ENCODE measurements around the gene URB2. TPM values are rescaled to one million over a fixed set of nuclear protein-coding genes. Genes with fewer than 3 reads are reported as not detected.
"Not testable (repeated sequence)": the region's sequence is repeated elsewhere in the genome, so short reads cannot be mapped to it uniquely, and the experiment has no call there.

Gene URB2
- total RNA-seq, 2 donors from 2014 or later: 18.6 to 20.3 TPM

- DNase-seq: no peak
- H3K36me3 ChIP-seq (ENCODE audit: control insufficient read depth, insufficient read depth, low read length): no peaks in the 10 kb centered on the region
- H3K4me3 Mint-ChIP-seq: no peak overlapping the region
- H3K27ac ChIP-seq (ENCODE audit: low read depth, low read length): no peak overlapping the region
- no peaks in the 10 kb centered on the region for H3K36me3 Mint-ChIP-seq (ENCODE audit: low read depth)
- H3K27me3 ChIP-seq (ENCODE audit: control insufficient read depth, insufficient read depth, low read length, poor library complexity, severe bottlenecking): no peaks in the 10 kb centered on the region
- H3K9ac ChIP-seq (ENCODE audit: extremely low read depth, low read length, poor library complexity, severe bottlenecking): no peak overlapping the region
- H3K9me3 Mint-ChIP-seq: peaks cover 6% of the 10 kb centered on the region
- H3K9me3 ChIP-seq (ENCODE audit: control insufficient read depth, low read length): no peaks in the 10 kb centered on the region
- no peak overlapping the region for H3K27ac Mint-ChIP-seq
- TF ChIP-seq CTCF (conservative IDR thresholded peaks at IDR 0.05): no peak
- WGBS, 2 experiments (ENCODE audit: insufficient coverage in 1 of 2, insufficient read length in 1 of 2): 96 to 100% methylated on average over 1 to 7 of the region's 7 CpGs
- no peaks in the 10 kb centered on the region for H3K27me3 Mint-ChIP-seq (ENCODE audit: insufficient read depth)
- H3K4me3 ChIP-seq (ENCODE audit: low read length): no peak overlapping the region
- H3K4me1 ChIP-seq (ENCODE audit: control insufficient read depth, insufficient read depth, low read length): no peaks in the 10 kb centered on the region
- peaks cover 21% of the 10 kb centered on the region for H3K4me1 Mint-ChIP-seq
Observed at GRCh38 chr1:229699613-229700267, 73.7 kb downstream of the URB2 start.

- TF ChIP-seq CTCF (conservative IDR thresholded peaks at IDR 0.05): no peak
- H3K4me1 Mint-ChIP-seq: no peaks in the 10 kb centered on the region
Observed at GRCh38 chr1:229704157-229704556, 78.1 kb downstream of the URB2 start.

GRCh38 chr1:229705152-229705551, 79.1 kb downstream of the URB2 start:
- not testable (repeated sequence) for H3K4me3 Mint-ChIP-seq; H3K27ac ChIP-seq (ENCODE audit: low read depth, low read length); H3K4me1 ChIP-seq (ENCODE audit: control insufficient read depth, insufficient read depth, low read length); H3K36me3 Mint-ChIP-seq (ENCODE audit: low read depth); H3K4me1 Mint-ChIP-seq; H3K9ac ChIP-seq (ENCODE audit: extremely low read depth, low read length, poor library complexity, severe bottlenecking); H3K27me3 Mint-ChIP-seq (ENCODE audit: insufficient read depth); DNase-seq; H3K27me3 ChIP-seq (ENCODE audit: control insufficient read depth, insufficient read depth, low read length, poor library complexity, severe bottlenecking); H3K4me3 ChIP-seq (ENCODE audit: low read length); H3K9me3 ChIP-seq (ENCODE audit: control insufficient read depth, low read length); H3K36me3 ChIP-seq (ENCODE audit: control insufficient read depth, insufficient read depth, low read length); H3K27ac Mint-ChIP-seq
- WGBS, 2 experiments (ENCODE audit: insufficient coverage in 1 of 2, insufficient read length in 1 of 2): 88 to 93% methylated on average over 2 of the region's 2 CpGs
- peaks cover 36% of the 10 kb centered on the region for H3K9me3 Mint-ChIP-seq

More at GRCh38 chr1:229704157-229704556, 78.1 kb downstream of the URB2 start:
- 91% methylated on average over 2 of the region's 2 CpGs; no CpG with 5 or more reads in 1 of the 2 experiments for WGBS, 2 experiments (ENCODE audit: insufficient coverage in 1 of 2, insufficient read length in 1 of 2)
- Histone ChIP-seq H3K4me1 (ENCODE audit: control insufficient read depth, insufficient read depth, low read length) (no peaks in the 10 kb centered on the region), H3K9ac (ENCODE audit: extremely low read depth, low read length, poor library complexity, severe bottlenecking) (no peak overlapping the region), H3K36me3 (ENCODE audit: control insufficient read depth, insufficient read depth, low read length) (no peaks in the 10 kb centered on the region), H3K27me3 (ENCODE audit: control insufficient read depth, insufficient read depth, low read length, poor library complexity, severe bottlenecking) (no peaks in the 10 kb centered on the region), H3K27ac (ENCODE audit: low read depth, low read length) (no peak overlapping the region), H3K4me3 (ENCODE audit: low read length) (no peak overlapping the region), H3K9me3 (ENCODE audit: control insufficient read depth, low read length) (peaks cover 5% of the 10 kb centered on the region)
- H3K4me3 Mint-ChIP-seq: no peak overlapping the region
- H3K27me3 Mint-ChIP-seq (ENCODE audit: insufficient read depth): no peaks in the 10 kb centered on the region
- no peak overlapping the region for H3K27ac Mint-ChIP-seq
- no peak for DNase-seq
- peaks cover 33% of the 10 kb centered on the region for H3K9me3 Mint-ChIP-seq
- H3K36me3 Mint-ChIP-seq (ENCODE audit: low read depth): peaks cover 4% of the 10 kb centered on the region

- H3K27me3 Mint-ChIP-seq (ENCODE audit: insufficient read depth); H3K27ac ChIP-seq (ENCODE audit: low read depth, low read length); DNase-seq; H3K4me1 ChIP-seq (ENCODE audit: control insufficient read depth, insufficient read depth, low read length); H3K36me3 ChIP-seq (ENCODE audit: control insufficient read depth, insufficient read depth, low read length); H3K4me3 Mint-ChIP-seq; H3K9me3 ChIP-seq (ENCODE audit: control insufficient read depth, low read length); H3K9ac ChIP-seq (ENCODE audit: extremely low read depth, low read length, poor library complexity, severe bottlenecking); H3K27ac Mint-ChIP-seq; H3K4me3 ChIP-seq (ENCODE audit: low read length); H3K27me3 ChIP-seq (ENCODE audit: control insufficient read depth, insufficient read depth, low read length, poor library complexity, severe bottlenecking); H3K36me3 Mint-ChIP-seq (ENCODE audit: low read depth); H3K4me1 Mint-ChIP-seq: not testable (repeated sequence)
- WGBS, 2 experiments (ENCODE audit: insufficient coverage in 1 of 2, insufficient read length in 1 of 2): 81 to 85% methylated on average over 4 to 5 of the region's 6 CpGs
- peaks cover 35% of the 10 kb centered on the region for H3K9me3 Mint-ChIP-seq
Observed at GRCh38 chr1:229707127-229707526, 81.1 kb downstream of the URB2 start.

All from endodermal cell (in vitro differentiated cells).